Stomach (tissue), 4 donors: ENCODE results near the gene OR5T3.

ENCODE experiments used
- EP300 ChIP-seq: sonication (generic); formaldehyde crosslinking; IDR thresholded peaks from one replicate; pipeline ENCODE4 v1.6.1; 2017; ENCODE audit warnings: antibody characterized with exemption
- POLR2A ChIP-seq, 4 donors: fragments of 450-650 bp; IDR thresholded peaks; one replicate each; pipeline ENCODE4 v1.6.1; 2016; ENCODE audit warnings: antibody characterized with exemption in 4 of 4, control low read depth in 2 of 4, mild to moderate bottlenecking in 1 of 4, moderate library complexity in 1 of 4
- POLR2AphosphoS5 ChIP-seq, 3 donors: sonication (generic); formaldehyde crosslinking; IDR thresholded peaks; one replicate each; pipeline ENCODE4 v1.6.1; 2016; ENCODE audit warnings: antibody characterized with exemption in 3 of 3
- TF ChIP-seq, protein P1 (sequence below), 7 experiments: fragments of 450-650 bp in 4 of 7; fragments of 200-600 bp in 3 of 7; sonication (generic) in 3 of 7; IDR thresholded peaks; one replicate each; pipeline ENCODE4 v1.5.1; 2016 to 2019; ENCODE audit warnings: antibody characterized with exemption in 7 of 7, control low read depth in 2 of 7, mild to moderate bottlenecking in 1 of 7

GRCh38 chr11:56292154-56292553 is 40.1 kb downstream of the OR5T3 start, which contains the start of gene OR8H1:
- TF ChIP-seq, protein P1, sequence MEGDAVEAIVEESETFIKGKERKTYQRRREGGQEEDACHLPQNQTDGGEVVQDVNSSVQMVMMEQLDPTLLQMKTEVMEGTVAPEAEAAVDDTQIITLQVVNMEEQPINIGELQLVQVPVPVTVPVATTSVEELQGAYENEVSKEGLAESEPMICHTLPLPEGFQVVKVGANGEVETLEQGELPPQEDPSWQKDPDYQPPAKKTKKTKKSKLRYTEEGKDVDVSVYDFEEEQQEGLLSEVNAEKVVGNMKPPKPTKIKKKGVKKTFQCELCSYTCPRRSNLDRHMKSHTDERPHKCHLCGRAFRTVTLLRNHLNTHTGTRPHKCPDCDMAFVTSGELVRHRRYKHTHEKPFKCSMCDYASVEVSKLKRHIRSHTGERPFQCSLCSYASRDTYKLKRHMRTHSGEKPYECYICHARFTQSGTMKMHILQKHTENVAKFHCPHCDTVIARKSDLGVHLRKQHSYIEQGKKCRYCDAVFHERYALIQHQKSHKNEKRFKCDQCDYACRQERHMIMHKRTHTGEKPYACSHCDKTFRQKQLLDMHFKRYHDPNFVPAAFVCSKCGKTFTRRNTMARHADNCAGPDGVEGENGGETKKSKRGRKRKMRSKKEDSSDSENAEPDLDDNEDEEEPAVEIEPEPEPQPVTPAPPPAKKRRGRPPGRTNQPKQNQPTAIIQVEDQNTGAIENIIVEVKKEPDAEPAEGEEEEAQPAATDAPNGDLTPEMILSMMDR (IDR thresholded peaks at IDR 0.05) = no peak
- TF ChIP-seq POLR2A (IDR thresholded peaks at IDR 0.05) (no peak), EP300 (no peak), POLR2AphosphoS5 (IDR thresholded peaks at IDR 0.05) (no peak)
